ENCODE results near the gene ACACB. TPM values are rescaled to one million over a fixed set of nuclear protein-coding genes. Genes with fewer than 3 reads are reported as not detected.

Gene ACACB
- total and polyA plus RNA-seq, 2 experiments from 2014 or later, result 6.2 to 15.4 TPM

GRCh38 chr12:109256011-109256410, 139.6 kb downstream of the ACACB start:
- no peak overlapping the region for H3K4me3 ChIP-seq
- no peaks in the 10 kb centered on the region for H3K36me3 ChIP-seq (ENCODE audit: insufficient read depth)
- no peaks in the 10 kb centered on the region for H3K9me2 ChIP-seq (ENCODE audit: insufficient read depth)
- H2AFZ ChIP-seq, result no peak overlapping the region
- H3K79me2 ChIP-seq (replicated peaks; ENCODE audit: insufficient read depth), result no peaks in the 10 kb centered on the region
- H3F3A ChIP-seq (replicated peaks; ENCODE audit: low read depth), result no peaks in the 10 kb centered on the region
- peaks cover 12% of the 10 kb centered on the region for H3K9me3 Mint-ChIP-seq
- H3K27me3 Mint-ChIP-seq (ENCODE audit: insufficient read depth, low read depth, poor library complexity), result peaks cover 8% of the 10 kb centered on the region
- H3K4me2 ChIP-seq, result no peak overlapping the region
- H3K27me3 ChIP-seq (ENCODE audit: insufficient read depth), result no peaks in the 10 kb centered on the region
- no peaks in the 10 kb centered on the region for H4K20me1 ChIP-seq (replicated peaks; ENCODE audit: insufficient read depth)
- no peak overlapping the region for H3K27ac Mint-ChIP-seq
- TF ChIP-seq CREB1 (CRISPR knock-in tag; IDR thresholded peaks at IDR 0.05; ENCODE audit: low read depth) (no peak), REST (IDR thresholded peaks at IDR 0.05; ENCODE audit: unreplicated experiment) (no peak)
- ATAC-seq (no peak), DNase-seq (ENCODE audit: low spot score) (no peak)
- no peaks in the 10 kb centered on the region; the same call in 1 of the 2 replicates for H3K4me1 ChIP-seq (ENCODE audit: insufficient read depth)
- H3K27ac ChIP-seq (ENCODE audit: low read depth), result no peak overlapping the region
- H3K4me1 Mint-ChIP-seq, result peaks cover 6% of the 10 kb centered on the region
- peaks cover 27% of the 10 kb centered on the region for H3K36me3 Mint-ChIP-seq (ENCODE audit: low read depth)
- no peak overlapping the region for H3K4me3 Mint-ChIP-seq

- DNase-seq (ENCODE audit: low spot score), result no peak
- no peak overlapping the region for H3K4me2 ChIP-seq
Measured at GRCh38 chr12:109258201-109258600, 141.8 kb downstream of the ACACB start.

GRCh38 chr12:109258607-109259544, 142.5 kb downstream of the ACACB start:
- no peaks in the 10 kb centered on the region for H3K79me2 ChIP-seq (replicated peaks; ENCODE audit: insufficient read depth)
- ATAC-seq, result no peak
- H3K27ac Mint-ChIP-seq, result no peak overlapping the region
- H3K27ac ChIP-seq (ENCODE audit: low read depth), result no peak overlapping the region
- H4K20me1 ChIP-seq (replicated peaks; ENCODE audit: insufficient read depth), result no peaks in the 10 kb centered on the region
- peaks cover 13% of the 10 kb centered on the region for H3K4me1 Mint-ChIP-seq
- no peaks in the 10 kb centered on the region; the same call in 1 of the 2 replicates for H3K4me1 ChIP-seq (ENCODE audit: insufficient read depth)
- H3K9me3 Mint-ChIP-seq, result peaks cover 4% of the 10 kb centered on the region
- no peaks in the 10 kb centered on the region for H3K27me3 ChIP-seq (ENCODE audit: insufficient read depth)
- no peak overlapping the region for H3K4me3 ChIP-seq
- DNase-seq (ENCODE audit: low spot score), result no peak
- H3K27me3 Mint-ChIP-seq (ENCODE audit: insufficient read depth, low read depth, poor library complexity), result peaks cover 5% of the 10 kb centered on the region
- no peak overlapping the region for H3K4me2 ChIP-seq
- no peak overlapping the region for H2AFZ ChIP-seq
- no peaks in the 10 kb centered on the region for H3K9me2 ChIP-seq (ENCODE audit: insufficient read depth)
- H3K4me3 Mint-ChIP-seq, result no peak overlapping the region
- H3K36me3 Mint-ChIP-seq (ENCODE audit: low read depth), result peaks cover 13% of the 10 kb centered on the region
- H3K36me3 ChIP-seq (ENCODE audit: insufficient read depth), result no peaks in the 10 kb centered on the region
- no peaks in the 10 kb centered on the region for H3F3A ChIP-seq (replicated peaks; ENCODE audit: low read depth)
- TF ChIP-seq ETS1 (IDR thresholded peaks at IDR 0.05), result no peak

More at GRCh38 chr12:109258201-109258600, 141.8 kb downstream of the ACACB start:
- no peak overlapping the region for H2AFZ ChIP-seq
- ATAC-seq, result no peak
- H3K4me1 ChIP-seq (ENCODE audit: insufficient read depth), result no peaks in the 10 kb centered on the region; the same call in 1 of the 2 replicates
- H3K9me3 Mint-ChIP-seq, result peaks cover 8% of the 10 kb centered on the region
- H3K79me2 ChIP-seq (replicated peaks; ENCODE audit: insufficient read depth), result no peaks in the 10 kb centered on the region
- no peaks in the 10 kb centered on the region for H3K9me2 ChIP-seq (ENCODE audit: insufficient read depth)
- H3K27ac ChIP-seq (ENCODE audit: low read depth), result no peak overlapping the region
- H3K4me3 Mint-ChIP-seq, result no peak overlapping the region
- no peaks in the 10 kb centered on the region for H3K27me3 ChIP-seq (ENCODE audit: insufficient read depth)
- no peak for TF ChIP-seq ZNF114 (CRISPR knock-in tag; IDR thresholded peaks at IDR 0.05)
- no peak for TF ChIP-seq STAT1 (IDR thresholded peaks at IDR 0.05; ENCODE audit: unreplicated experiment)
- TF ChIP-seq EZH2phosphoT487 (IDR thresholded peaks at IDR 0.05; ENCODE audit: unreplicated experiment), result no peak
- no peaks in the 10 kb centered on the region for H4K20me1 ChIP-seq (replicated peaks; ENCODE audit: insufficient read depth)
- peaks cover 5% of the 10 kb centered on the region for H3K27me3 Mint-ChIP-seq (ENCODE audit: insufficient read depth, low read depth, poor library complexity)
- H3K4me1 Mint-ChIP-seq, result peaks cover 9% of the 10 kb centered on the region
- H3K27ac Mint-ChIP-seq, result no peak overlapping the region
- no peaks in the 10 kb centered on the region for H3F3A ChIP-seq (replicated peaks; ENCODE audit: low read depth)
- no peak overlapping the region for H3K4me3 ChIP-seq
- no peaks in the 10 kb centered on the region for H3K36me3 ChIP-seq (ENCODE audit: insufficient read depth)
- peaks cover 17% of the 10 kb centered on the region for H3K36me3 Mint-ChIP-seq (ENCODE audit: low read depth)

Data from GM23338 (cell line).